NCI-H524 treated with DMSO at 0.1 percent for 48 hours (cell line): ENCODE measurements around the gene RGPD8.
"Not testable (repeated sequence)": the region's sequence is repeated elsewhere in the genome, so short reads cannot be mapped to it uniquely, and the experiment has no call there.

Source experiments
- DNase-seq: peaks from one replicate; lab custom pipeline; 2025; lab: John Stamatoyannopoulos, UW

Gene RGPD8

GRCh38 chr2:112435716-112436431 is 2.4 kb upstream of the RGPD8 start:
- not testable (repeated sequence) for DNase-seq

- not testable (repeated sequence) for DNase-seq
Measured at GRCh38 chr2:112434890-112435715, 1.7 kb upstream of the RGPD8 start.

DNA sequence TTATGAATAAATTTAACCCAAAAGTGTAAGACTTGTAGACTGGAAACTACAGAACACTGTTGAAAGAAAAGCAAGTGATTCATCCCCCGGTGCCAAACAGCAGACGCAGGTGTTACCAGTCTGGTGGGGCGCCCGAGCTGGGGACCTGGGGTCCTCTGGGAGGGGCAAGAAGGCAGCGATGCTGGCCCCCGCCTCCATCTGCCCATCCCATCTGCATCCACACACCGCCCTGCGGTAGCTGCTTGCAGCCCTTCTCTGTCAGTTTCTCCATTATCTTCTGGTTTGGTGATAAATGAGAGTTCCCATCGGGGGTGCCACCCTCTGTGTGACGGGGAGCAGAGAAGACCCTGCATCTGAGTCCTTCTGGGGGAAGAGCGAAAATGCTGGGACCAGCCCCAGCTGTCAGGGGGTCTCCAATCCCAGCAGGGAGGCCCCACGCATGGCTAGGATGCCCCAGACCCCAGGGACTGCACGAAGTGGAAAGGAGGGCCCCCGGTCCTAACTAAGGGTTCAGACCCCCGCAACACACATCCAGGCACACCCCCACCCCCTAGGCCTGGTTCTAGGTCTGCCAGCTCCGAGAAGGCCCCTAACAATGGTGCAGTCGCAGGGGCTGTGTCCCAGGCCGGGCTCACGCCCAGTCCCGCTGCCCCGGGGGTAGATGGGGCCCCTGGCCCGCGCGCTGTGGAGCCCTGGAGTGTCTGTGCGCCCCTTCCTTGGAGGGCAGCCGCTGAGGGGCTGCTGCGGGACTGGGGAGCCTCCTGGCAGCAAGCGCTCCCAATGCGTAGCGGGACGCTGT is 686 bp upstream of the RGPD8 start:
- no peak for DNase-seq

DNA sequence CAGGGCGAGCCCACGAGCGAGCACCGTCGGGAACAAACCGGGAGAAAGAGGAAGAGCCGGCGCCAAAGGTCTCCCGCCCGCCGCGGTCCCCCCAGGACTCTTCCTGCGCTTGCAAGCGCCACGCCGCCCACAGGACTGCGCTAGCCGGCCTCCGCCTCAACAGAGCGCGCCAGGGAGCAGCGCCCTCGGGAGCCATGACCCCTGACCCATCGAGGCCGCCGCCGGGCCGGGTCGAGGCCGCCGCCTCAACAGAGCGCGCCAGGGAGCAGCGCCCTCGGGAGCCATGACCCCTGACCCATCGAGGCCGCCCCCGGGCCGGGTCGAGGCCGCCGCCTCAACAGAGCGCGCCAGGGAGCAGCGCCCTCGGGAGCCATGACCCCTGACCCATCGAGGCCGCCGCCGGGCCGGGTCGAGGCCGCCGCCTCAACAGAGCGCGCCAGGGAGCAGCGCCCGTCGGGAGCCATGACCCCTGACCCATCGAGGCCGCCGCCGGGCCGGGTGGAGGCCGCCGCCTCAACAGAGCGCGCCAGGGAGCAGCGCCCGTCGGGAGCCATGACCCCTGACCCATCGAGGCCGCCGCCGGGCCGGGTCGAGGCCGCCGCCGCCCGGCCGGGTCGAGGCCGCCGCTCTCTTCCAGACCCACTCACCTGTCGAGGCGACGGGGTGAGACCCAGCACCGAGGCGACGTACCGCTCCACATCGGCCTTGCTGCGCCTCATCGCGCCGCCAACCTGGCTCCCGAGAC is 538 bp downstream of the RGPD8 start:
- not testable (repeated sequence) for DNase-seq

GRCh38 chr2:112432390-112432734 is 1.1 kb downstream of the RGPD8 start:
- not testable (repeated sequence) for DNase-seq

- not testable (repeated sequence) for DNase-seq
Measured at GRCh38 chr2:112431587-112432295, 1.7 kb downstream of the RGPD8 start.

DNA sequence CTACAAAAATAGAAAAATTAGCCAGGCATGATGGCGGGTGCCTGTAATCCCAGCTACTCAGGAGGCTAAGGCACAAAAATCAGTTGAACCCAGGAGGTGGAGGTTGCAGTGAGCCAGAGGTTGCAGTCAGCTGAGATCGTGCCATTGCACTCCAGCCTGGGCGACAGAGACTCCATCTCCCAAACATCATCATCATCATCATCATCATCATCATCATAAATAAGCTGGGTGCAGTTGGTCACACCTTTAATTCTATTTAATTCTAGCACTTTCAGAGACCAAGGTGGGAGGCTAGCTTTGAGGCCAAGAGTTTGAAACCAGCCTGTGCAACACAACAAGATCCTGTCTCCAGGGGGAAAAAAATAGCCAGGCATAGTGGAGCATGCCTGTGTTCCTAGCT is 8.9 kb downstream of the RGPD8 start:
- DNase-seq, result not testable (repeated sequence)

DNA sequence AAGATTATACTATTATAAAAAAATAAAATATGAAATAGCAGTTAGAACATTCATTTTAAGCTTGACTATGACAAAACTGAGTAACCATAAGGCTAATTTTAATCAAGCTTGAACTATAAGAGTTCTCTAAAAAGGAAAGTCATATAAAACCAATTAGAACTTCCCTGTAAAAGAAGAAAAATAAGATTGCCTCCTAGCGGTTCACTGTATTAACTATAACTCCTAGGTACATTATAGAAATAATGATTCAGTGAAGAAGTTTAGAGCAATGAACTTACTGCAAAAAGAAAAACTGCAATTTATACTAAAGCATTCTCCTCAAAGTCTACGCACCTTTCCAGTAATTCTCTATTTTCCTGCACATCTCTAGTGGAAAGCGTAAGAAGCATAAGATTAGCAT is 16.6 kb downstream of the RGPD8 start:
- not testable (repeated sequence) for DNase-seq

DNA sequence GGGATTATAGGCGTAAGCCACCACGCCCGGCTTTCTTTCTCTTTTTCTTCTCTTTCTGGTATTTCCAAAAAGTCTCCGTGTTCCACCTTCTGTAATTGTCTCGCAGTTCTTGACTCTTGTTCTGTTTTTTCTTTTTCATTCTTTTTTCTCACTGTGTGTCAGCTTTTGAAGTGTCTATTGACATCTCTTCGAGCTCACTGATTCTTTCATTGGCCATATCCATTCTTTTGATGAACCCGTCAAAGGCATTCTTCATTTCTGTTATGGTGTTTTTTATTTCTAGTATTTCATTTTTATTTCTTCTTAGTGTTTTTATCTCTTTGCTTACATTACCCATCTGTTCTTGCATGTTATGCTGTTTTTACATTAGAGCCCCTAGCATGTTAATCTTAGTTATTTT is 73.4 kb downstream of the RGPD8 start:
- DNase-seq, result not testable (repeated sequence)

DNA sequence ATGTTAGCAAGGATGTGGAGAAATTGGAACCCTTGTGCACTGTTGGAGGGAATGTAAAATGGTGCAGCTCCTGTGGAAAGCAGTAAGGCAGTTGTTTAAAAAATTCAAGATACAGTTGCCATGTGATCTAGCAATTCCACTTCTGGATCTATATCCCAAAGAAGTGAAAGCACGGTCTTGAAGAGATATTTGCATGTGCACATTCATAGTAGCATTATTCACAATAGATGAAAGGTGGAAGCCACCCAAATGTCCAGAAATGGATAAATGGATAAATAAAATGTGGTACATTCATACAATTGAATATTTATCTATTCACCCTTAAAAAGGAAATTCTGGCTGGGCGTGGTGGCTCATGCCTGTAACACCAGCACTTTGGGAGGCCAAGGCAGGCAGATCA is 79.1 kb downstream of the RGPD8 start:
- not testable (repeated sequence) for DNase-seq

DNA sequence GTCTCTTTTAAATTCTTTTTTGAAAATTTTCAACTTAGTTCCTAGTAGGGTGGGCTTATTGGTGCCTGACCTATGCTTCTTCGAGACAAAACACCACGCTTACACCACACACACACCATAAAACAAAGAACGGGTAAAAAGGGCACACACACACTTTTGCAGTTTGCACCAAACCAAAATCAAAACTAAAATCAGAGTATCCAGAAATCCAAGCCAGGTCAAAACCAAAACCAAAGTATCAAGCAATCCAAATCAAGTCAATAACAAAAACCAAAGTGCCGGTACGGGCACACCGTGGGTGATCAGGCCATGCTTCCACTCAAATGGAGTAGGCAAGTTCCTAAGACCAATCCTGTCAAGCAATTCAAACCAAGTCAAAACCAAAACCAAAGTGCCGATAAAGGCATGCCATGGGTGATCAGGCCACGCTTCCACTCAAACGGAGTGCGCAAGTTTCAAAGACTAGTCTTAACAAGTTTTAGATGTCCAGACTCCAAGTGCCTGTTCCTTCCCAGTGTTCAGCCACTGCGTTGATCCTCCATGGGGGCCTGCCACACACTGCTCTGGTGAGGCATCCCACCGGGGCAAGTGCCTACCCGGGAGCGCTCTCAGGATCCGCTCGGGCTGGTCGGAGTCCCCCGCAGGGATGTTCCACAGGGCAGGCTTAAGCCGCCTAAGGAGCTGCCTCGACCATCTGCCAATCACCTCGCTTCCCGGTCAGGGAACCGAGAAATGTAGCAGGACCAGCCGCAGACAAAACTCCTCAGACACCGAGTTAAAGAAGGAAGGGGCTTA is 80.4 kb downstream of the RGPD8 start:
- not testable (repeated sequence) for DNase-seq

- DNase-seq, result not testable (repeated sequence)
Measured at GRCh38 chr2:112352292-112352691, 81.2 kb downstream of the RGPD8 start.

DNA sequence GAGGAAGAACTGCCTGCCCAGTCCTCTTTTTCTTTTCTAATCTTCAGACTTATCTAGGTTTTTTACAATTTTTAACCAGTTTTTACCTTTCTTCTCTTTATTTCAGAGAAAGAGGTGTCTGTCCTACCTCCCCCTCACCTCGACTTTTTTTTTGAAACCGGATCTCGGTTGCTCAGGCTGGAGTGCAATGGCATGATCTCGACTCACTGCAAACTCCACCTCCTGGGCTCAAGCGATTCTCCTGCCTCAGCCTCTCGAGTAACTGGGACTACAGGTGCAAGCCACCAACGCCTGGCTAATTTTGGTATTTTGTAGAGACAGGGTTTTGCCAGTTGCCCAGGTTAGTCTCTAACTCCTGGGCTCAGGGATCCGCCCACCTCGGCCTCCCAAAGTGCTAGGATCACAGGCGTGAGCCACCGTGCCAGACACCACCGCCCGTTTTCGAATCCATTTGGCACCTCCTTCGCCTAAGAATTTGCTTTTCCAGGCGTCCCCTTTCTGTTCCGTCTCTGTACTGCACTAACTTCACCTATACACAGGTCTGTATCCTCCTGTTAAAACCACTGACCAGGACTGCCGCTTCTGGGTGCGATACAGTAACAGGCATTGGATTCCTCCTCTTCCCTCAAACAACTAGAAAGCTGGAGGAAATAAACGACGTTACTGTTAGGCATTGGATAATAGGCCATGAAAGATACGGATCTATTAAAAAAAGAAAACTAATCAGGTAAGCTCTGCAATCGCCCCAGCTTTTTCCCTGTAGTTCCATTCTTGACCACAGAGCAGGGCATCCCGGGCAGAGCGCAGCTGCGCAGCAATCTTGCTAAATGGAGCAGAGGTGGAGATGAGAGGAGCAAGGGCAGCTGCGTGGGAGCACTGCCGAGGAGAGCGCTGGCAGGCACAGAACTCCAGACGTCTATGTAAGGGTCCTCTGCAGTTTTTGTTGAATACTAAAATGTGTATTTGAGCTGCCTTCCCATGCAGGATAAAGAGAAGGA is 88.1 kb downstream of the RGPD8 start:
- no peak for DNase-seq

GRCh38 chr2:112343827-112344585 is 89.4 kb downstream of the RGPD8 start:
- no peak for DNase-seq

GRCh38 chr2:112342067-112342550 is 91.3 kb downstream of the RGPD8 start:
- no peak for DNase-seq

- no peak for DNase-seq
Measured at GRCh38 chr2:112340475-112341267, 92.8 kb downstream of the RGPD8 start.

- no peak for DNase-seq
Measured at GRCh38 chr2:112339986-112340385, 93.5 kb downstream of the RGPD8 start.
